H1 (cell line): ENCODE data around the gene RPS6KA2. TPM values are rescaled to one million over a fixed set of nuclear protein-coding genes. Genes with fewer than 3 reads are reported as not detected.

ENCODE experiments used
- CTCF ChIA-PET: fragments of 300-600 bp; sonication (Branson Sonifier 250); formaldehyde crosslinking; loops from one replicate; lab custom pipeline; 2021; ENCODE audit not compliant: partially characterized antibody; lab: Charles Lee
- POLR2A ChIA-PET: fragments of 300-600 bp; sonication (Branson Sonifier 250); formaldehyde crosslinking; loops from one replicate; lab custom pipeline; 2021; ENCODE audit warnings: inconsistent platforms; ENCODE audit not compliant: partially characterized antibody; lab: Charles Lee
- DNase-seq, 2 experiments: peaks; one replicate each; pipeline versions ENCODE4 v3.0.0 to v3.0.0-alpha.2; 2010 to 2022; ENCODE audit warnings: low spot score in 2 of 2, low read depth in 1 of 2, mixed read lengths in 1 of 2
- FAIRE-seq: peaks from 2 replicates; lab custom pipeline; 2011; peaks lifted over from hg19 to GRCh38; lab: Jason Lieb, UNC
- H2AFZ ChIP-seq: 2 replicates; pipeline ENCODE4 v1.8.1; 2012; ENCODE audit warnings: low read length, inconsistent platforms
- H2AK5ac ChIP-seq: 2 replicates; pipeline ENCODE4 v1.6.1; 2013; ENCODE audit warnings: low read depth, low read length
- H2BK120ac ChIP-seq: replicated peaks from 2 replicates; pipeline ENCODE3; 2013; ENCODE audit warnings: low read depth, low read length, inconsistent platforms
- H2BK12ac ChIP-seq: 2 replicates; pipeline ENCODE4 v1.6.1; 2013; ENCODE audit warnings: low read depth, low read length
- H2BK15ac ChIP-seq: 2 replicates; pipeline ENCODE4 v1.6.1; 2013; ENCODE audit warnings: low read length
- H2BK20ac ChIP-seq: 2 replicates; pipeline ENCODE4 v1.6.1; 2013; ENCODE audit warnings: low read length
- H2BK5ac ChIP-seq: 2 replicates; pipeline ENCODE4 v1.6.1; 2013; ENCODE audit warnings: low read depth, low read length
- H3K14ac ChIP-seq: 2 replicates; pipeline ENCODE4 v1.6.1; 2013; ENCODE audit warnings: inconsistent platforms; ENCODE audit not compliant: insufficient read length
- H3K18ac ChIP-seq: 2 replicates; pipeline ENCODE4 v1.6.1; 2013; ENCODE audit warnings: low read length; ENCODE audit errors: extremely low read depth
- H3K23ac ChIP-seq: 2 replicates; pipeline ENCODE4 v1.6.1; 2013; ENCODE audit warnings: inconsistent platforms; ENCODE audit not compliant: insufficient read length
- H3K23me2 ChIP-seq: 2 replicates; pipeline ENCODE4 v1.6.1; 2013; ENCODE audit warnings: low read depth, low read length
- H3K27ac ChIP-seq: 2 replicates; pipeline ENCODE4 v1.6.1; 2011; ENCODE audit warnings: low read depth, low read length, inconsistent platforms
- H3K27me3 ChIP-seq, 4 experiments: replicated peaks in 1 of 4; 1 replicate in 1 of 4; 2 replicates in 3 of 4; pipeline versions ENCODE4 v1.6.1 to v1.8.1; 2011 to 2013; ENCODE audit warnings: low read length in 3 of 4, mild to moderate bottlenecking in 3 of 4, inconsistent platforms in 2 of 4, mixed read lengths in 2 of 4, moderate library complexity in 1 of 4; ENCODE audit not compliant: control insufficient read depth in 3 of 4, insufficient read depth in 3 of 4; ENCODE audit errors: extremely low read depth in 1 of 4
- H3K36me3 ChIP-seq, 4 experiments: 2 replicates each; pipeline versions ENCODE4 v1.6.1 to v1.8.1; 2011 to 2013; ENCODE audit warnings: mild to moderate bottlenecking in 4 of 4, low read length in 3 of 4, moderate library complexity in 2 of 4, control low read depth in 1 of 4, inconsistent platforms in 1 of 4; ENCODE audit not compliant: insufficient read depth in 4 of 4, control insufficient read depth in 2 of 4
- H3K4ac ChIP-seq: replicated peaks from 2 replicates; pipeline ENCODE3; 2013; ENCODE audit warnings: low read length, low read depth, mixed read lengths, inconsistent platforms; ENCODE audit not compliant: insufficient read length
- H3K4me1 ChIP-seq, 4 experiments: replicated peaks in 1 of 4; 1 replicate in 1 of 4; 2 replicates in 3 of 4; pipeline versions ENCODE4 v1.6.1 to v1.8.1; 2011 to 2013; ENCODE audit warnings: low read length in 3 of 4, inconsistent platforms in 2 of 4, mixed read lengths in 1 of 4; ENCODE audit not compliant: insufficient read depth in 4 of 4, control insufficient read depth in 3 of 4
- H3K4me2 ChIP-seq, 2 experiments: 2 replicates each; pipeline versions ENCODE4 v1.6.1 to v1.8.1; 2011 to 2013; ENCODE audit warnings: low read depth in 2 of 2, low read length in 2 of 2, control low read depth in 1 of 2, inconsistent platforms in 1 of 2, mild to moderate bottlenecking in 1 of 2; ENCODE audit not compliant: insufficient read depth in 1 of 2
- H3K4me3 ChIP-seq, 4 experiments: fragments of 200-600, 300-600 bp in 1 of 4; sonication (generic), shearing (Covaris generic), sonication (Bioruptor Twin) in 1 of 4; 2 replicates each; pipeline versions ENCODE4 v1.5.1 to v1.8.1; 2011 to 2016; ENCODE audit warnings: low read length in 4 of 4, low read depth in 3 of 4, control low read depth in 2 of 4, inconsistent platforms in 2 of 4, mild to moderate bottlenecking in 2 of 4, mixed read lengths in 1 of 4, moderate library complexity in 1 of 4; ENCODE audit not compliant: insufficient read depth in 2 of 4; ENCODE audit errors: extremely low read depth in 1 of 4
- H3K56ac ChIP-seq: replicated peaks from 2 replicates; pipeline ENCODE3; 2013; ENCODE audit warnings: low read depth, mild to moderate bottlenecking, mixed read lengths, low read length, inconsistent platforms; ENCODE audit not compliant: insufficient read length
- H3K79me1 ChIP-seq: 2 replicates; pipeline ENCODE4 v1.6.1; 2013; ENCODE audit warnings: low read depth, low read length, control low read depth
- H3K79me2 ChIP-seq, 2 experiments: 2 replicates each; pipeline versions ENCODE4 v1.6.1 to v1.8.1; 2012 to 2013; ENCODE audit warnings: low read length in 2 of 2, mild to moderate bottlenecking in 2 of 2, inconsistent platforms in 1 of 2; ENCODE audit not compliant: insufficient read depth in 2 of 2, control insufficient read depth in 1 of 2
- H3K9ac ChIP-seq, 4 experiments: replicated peaks in 1 of 4; 1 replicate in 1 of 4; 2 replicates in 3 of 4; pipeline versions ENCODE4 v1.6.1 to v1.8.1; 2011 to 2013; ENCODE audit warnings: low read depth in 3 of 4, low read length in 3 of 4, control low read depth in 2 of 4, mild to moderate bottlenecking in 2 of 4, moderate library complexity in 2 of 4, inconsistent platforms in 1 of 4; ENCODE audit errors: extremely low read depth in 1 of 4
- H3K9me3 ChIP-seq, 2 experiments: 2 replicates each; pipeline versions ENCODE4 v1.6.1 to v1.8.1; 2012 to 2013; ENCODE audit warnings: mild to moderate bottlenecking in 2 of 2, moderate library complexity in 2 of 2, control low read depth in 1 of 2, inconsistent platforms in 1 of 2, low read depth in 1 of 2, low read length in 1 of 2, mixed read lengths in 1 of 2; ENCODE audit not compliant: insufficient read depth in 2 of 2
- H4K20me1 ChIP-seq, 2 experiments: replicated peaks in 1 of 2; 2 replicates each; pipeline versions ENCODE3 to v1.8.1; 2011 to 2013; ENCODE audit warnings: inconsistent platforms in 2 of 2, low read length in 2 of 2, mild to moderate bottlenecking in 1 of 2; ENCODE audit not compliant: insufficient read depth in 2 of 2, control insufficient read depth in 1 of 2
- H4K5ac ChIP-seq: 2 replicates; pipeline ENCODE4 v1.6.1; 2013; ENCODE audit warnings: low read length, low read depth, mixed read lengths, inconsistent platforms; ENCODE audit not compliant: insufficient read length
- H4K8ac ChIP-seq: 2 replicates; pipeline ENCODE4 v1.8.0; 2013; ENCODE audit warnings: mild to moderate bottlenecking, moderate library complexity, low read length, inconsistent platforms; ENCODE audit not compliant: insufficient read depth; ENCODE audit errors: extremely low read depth
- H4K91ac ChIP-seq: replicated peaks from 2 replicates; pipeline ENCODE3; 2013; ENCODE audit warnings: low read length, mixed read lengths, inconsistent platforms; ENCODE audit not compliant: insufficient read length
- CHD2 ChIP-seq: IDR thresholded peaks from 2 replicates; pipeline ENCODE4 v1.6.1; 2012; ENCODE audit warnings: low read length, improper control_type of control experiment
- CTBP2 ChIP-seq: IDR thresholded peaks from 2 replicates; pipeline ENCODE4 v1.7.0; 2011; ENCODE audit warnings: borderline replicate concordance, mild to moderate bottlenecking, moderate library complexity, mixed read lengths, low read length; ENCODE audit not compliant: insufficient read depth, insufficient read length
- E2F6 ChIP-seq: IDR thresholded peaks from 2 replicates; pipeline ENCODE4 v1.6.1; 2012; ENCODE audit warnings: inconsistent platforms
- FOSL1 ChIP-seq: IDR thresholded peaks from 2 replicates; pipeline ENCODE4 v1.6.1; 2011; ENCODE audit warnings: mild to moderate bottlenecking, low read depth, low read length, moderate library complexity; ENCODE audit not compliant: insufficient read depth
- MAFK ChIP-seq: IDR thresholded peaks from 2 replicates; pipeline ENCODE4 v1.6.1; 2012; ENCODE audit warnings: low read depth, mild to moderate bottlenecking, improper control_type of control experiment, low read length
- POLR2A ChIP-seq, 2 experiments: IDR thresholded peaks; 1 replicate in 1 of 2; 2 replicates in 1 of 2; pipeline ENCODE4 v1.6.1; 2011; ENCODE audit warnings: low read depth in 2 of 2, low read length in 2 of 2, mild to moderate bottlenecking in 2 of 2; ENCODE audit errors: control extremely low read depth in 1 of 2
- RFX5 ChIP-seq: IDR thresholded peaks from 2 replicates; pipeline ENCODE4 v1.6.1; 2011; ENCODE audit warnings: low read depth, low read length, improper control_type of control experiment, borderline replicate concordance
- SUZ12 ChIP-seq: fragments of 200-600 bp; sonication (generic); IDR thresholded peaks from 2 replicates; pipeline ENCODE4 v1.6.1; 2012; ENCODE audit warnings: mild to moderate bottlenecking, inconsistent platforms, low read length, moderate library complexity, mixed read lengths
- TAF1 ChIP-seq: IDR thresholded peaks from 2 replicates; pipeline ENCODE4 v1.6.1; 2011; ENCODE audit warnings: mild to moderate bottlenecking, low read depth, low read length
- TBP ChIP-seq: IDR thresholded peaks from 2 replicates; pipeline ENCODE4 v1.6.1; 2011; ENCODE audit warnings: low read depth, low read length, improper control_type of control experiment
- WGBS, 2 experiments: shearing (Covaris generic) in 1 of 2; methylation state at CpG; one replicate each; pipeline versions ENCODE4 v1.1.6 to v1.1.7; 2013 to 2015; ENCODE audit warnings: low lambda C conversion rate in 2 of 2, mixed read lengths in 2 of 2, inconsistent platforms in 1 of 2, low coverage in 1 of 2, missing lambda C conversion rate in 1 of 2; ENCODE audit not compliant: insufficient replicate concordance in 2 of 2, insufficient coverage in 1 of 2, insufficient read length in 1 of 2; ENCODE audit errors: extremely low coverage in 1 of 2, missing lambda C conversion rate in 1 of 2; 5-methylcytosine and 5-hydroxymethylcytosine counted together
- polyA plus RNA-seq, 7 experiments: library from polyadenylated mRNA; depleted of rRNA in 3 of 7; stranded (reverse) in 5 of 7; unstranded in 2 of 7; fragments of >200 nt in 5 of 7; fragments of 200-250 nt in 2 of 7; gene quantifications; 1 replicate in 5 of 7; 2 replicates in 1 of 7; 4 replicates in 1 of 7; pipeline versions ENCODE4 v1.2.1 to v1.2.3, GENCODE V29; 2011 to 2013; ENCODE audit warnings: missing spikeins in 2 of 7, mixed read lengths in 2 of 7
- total RNA-seq: library from RNA; stranded (reverse); fragmentation: NEBNext Ultra II Directional; extraction: Animal tissue kit (Norgen Biotek cat#: 25700); gene quantifications from 2 replicates; pipeline ENCODE4 v1.2.1, GENCODE V29; 2021

The RPS6KA2 gene
- total and polyA plus RNA-seq, 2 of the 8 experiments (the other 6 are each of a cell fraction or from before 2014, with no cell fraction given), result 8.8 to 25.7 TPM

GRCh38 chr6:166508726-166509125, 118.3 kb downstream of the RPS6KA2 start:
- peaks cover 0 to 7% (median under 1%) of the 10 kb centered on the region in 4 experiments; a peak in 6 of 8 replicates for H3K36me3 ChIP-seq
- H2BK120ac ChIP-seq, result no peak overlapping the region
- no peak for FAIRE-seq
- no peak overlapping the region for H2AFZ ChIP-seq
- CTCF ChIA-PET, result interaction anchor here (0.7 to 1.4 kb wide), 8 partner anchors 14 to 58 kb away, joined by 3 to 6 read pairs (median 3); no protein-coding TSS in a partner anchor
- no peaks in the 10 kb centered on the region for H3K79me2 ChIP-seq
- H3K27ac ChIP-seq, result no peak overlapping the region
- no peak overlapping the region for H3K4ac ChIP-seq
- no peak for DNase-seq
- POLR2A ChIA-PET, result interaction anchor here (0.7 to 0.9 kb wide), 2 partner anchors 18 to 118 kb away, joined by 3 to 4 read pairs; no protein-coding TSS in a partner anchor
- peaks cover 0 to 9% of the 10 kb centered on the region in 2 experiments for H4K20me1 ChIP-seq
- H3K4me3 ChIP-seq, result no peak overlapping the region
- no peaks in the 10 kb centered on the region for H3K27me3 ChIP-seq
- H3K56ac ChIP-seq, result no peak overlapping the region
- no peaks in the 10 kb centered on the region for H3K4me1 ChIP-seq
- H3K79me1 ChIP-seq, result 0 out of 2 replicates have a peak, but pooled peaks cover 2% of the 10 kb centered on the region
- H3K23ac ChIP-seq, result no peak overlapping the region
- no peak overlapping the region for H4K5ac ChIP-seq
- 94% methylated on average over 11 of the region's 11 CpGs; no CpG with 5 or more reads in 1 of the 2 experiments for WGBS, 2 experiments
- H3K9me3 ChIP-seq, result no peaks in the 10 kb centered on the region
- H2BK12ac ChIP-seq, result no peak overlapping the region
- no peak overlapping the region for H3K4me2 ChIP-seq
- H2AK5ac ChIP-seq, result no peak overlapping the region
- H3K18ac ChIP-seq, result no peak overlapping the region
- no peak overlapping the region for H4K8ac ChIP-seq
- no peak overlapping the region for H2BK20ac ChIP-seq
- no peak overlapping the region for H4K91ac ChIP-seq
- no peak overlapping the region for H2BK5ac ChIP-seq
- H3K14ac ChIP-seq, result no peak overlapping the region
- H3K9ac ChIP-seq, result no peak overlapping the region
- no peak overlapping the region for H2BK15ac ChIP-seq
- peaks cover 6% of the 10 kb centered on the region; the same call in 1 of the 2 replicates for H3K23me2 ChIP-seq
- TF ChIP-seq FOSL1 (no peak), RFX5 (no peak), CHD2 (no peak), TAF1 (no peak), SUZ12 (no peak), POLR2A (IDR thresholded peaks at IDR 0.05; ENCODE audit: control extremely low read depth in 1 of 2, low read depth in 2 of 2, low read length in 2 of 2) (no peak), MAFK (no peak), E2F6 (no peak), CTBP2 (no peak), TBP (no peak)
